ENCODE results near the gene BNC2. TPM values are rescaled to one million over a fixed set of nuclear protein-coding genes. Genes with fewer than 3 reads are reported as not detected.

BNC2 gene
- total RNA-seq, 2 experiments from 2014 or later = not detected

DNA sequence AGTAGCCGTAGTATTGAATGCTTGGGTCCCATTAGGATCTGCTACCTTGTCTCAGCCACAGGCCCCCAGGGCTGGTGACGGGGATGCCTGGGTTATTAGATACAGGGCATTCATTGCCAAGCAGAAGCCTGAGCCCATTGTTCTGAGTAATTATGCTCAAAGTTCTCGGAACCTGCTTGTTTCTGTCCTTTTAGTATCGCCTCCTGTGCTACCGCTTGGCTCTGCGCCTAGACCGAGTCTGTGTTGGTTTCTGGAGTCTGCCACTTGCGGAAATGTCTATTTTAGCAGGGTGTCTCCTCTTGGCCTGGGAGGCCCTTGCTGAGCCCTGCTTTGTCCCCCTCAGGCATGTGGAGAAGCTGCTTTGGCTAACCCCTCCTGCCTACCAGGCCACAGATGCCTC is 506.1 kb downstream of the BNC2 start:
- CTCF ChIA-PET = no interaction called here
- Mint-ChIP-seq H3K9me3 (peaks cover 2% of the 10 kb centered on the region), H3K4me3 (no peak overlapping the region), H3K36me3 (ENCODE audit: low read depth) (no peaks in the 10 kb centered on the region), H3K27ac (no peak overlapping the region), H3K4me1 (ENCODE audit: low read depth) (no peaks in the 10 kb centered on the region), H3K27me3 (ENCODE audit: low read depth) (no peaks in the 10 kb centered on the region)
- intact Hi-C loops (cut with micrococcal nuclease) = loop anchor here (10.0 kb wide), 1 partner anchor 60 kb away; no protein-coding TSS in a partner anchor
- no peak for DNase-seq

DNA sequence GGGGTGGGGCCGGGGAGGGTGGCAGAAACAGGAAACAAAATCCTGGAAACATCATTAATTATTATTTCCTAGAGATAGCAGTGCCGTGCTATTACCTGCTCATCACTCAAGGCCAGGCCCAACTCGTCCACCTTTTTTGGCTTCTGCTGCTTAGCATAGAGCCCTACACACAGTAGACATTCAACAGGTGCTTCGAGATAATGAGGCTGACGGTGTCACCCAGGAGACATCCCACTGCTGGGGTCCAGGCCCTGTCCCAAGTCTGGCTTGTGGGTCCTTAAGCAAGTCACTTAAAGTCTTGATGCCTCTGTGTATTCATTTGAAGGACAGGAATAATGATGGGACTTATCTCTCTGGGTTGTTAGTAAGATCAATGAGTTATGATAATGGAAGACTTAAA is 506.6 kb downstream of the BNC2 start:
- intact Hi-C loops (cut with micrococcal nuclease) = loop anchor here (10.0 kb wide), 1 partner anchor 61 kb away; no protein-coding TSS in a partner anchor
- H3K27ac Mint-ChIP-seq = no peak overlapping the region
- no peak for DNase-seq
- H3K27me3 Mint-ChIP-seq (ENCODE audit: low read depth) = no peaks in the 10 kb centered on the region
- H3K4me3 Mint-ChIP-seq = no peak overlapping the region
- CTCF ChIA-PET = no interaction called here
- H3K4me1 Mint-ChIP-seq (ENCODE audit: low read depth) = no peaks in the 10 kb centered on the region
- H3K9me3 Mint-ChIP-seq = peaks cover 3% of the 10 kb centered on the region
- no peaks in the 10 kb centered on the region for H3K36me3 Mint-ChIP-seq (ENCODE audit: low read depth)

DNA sequence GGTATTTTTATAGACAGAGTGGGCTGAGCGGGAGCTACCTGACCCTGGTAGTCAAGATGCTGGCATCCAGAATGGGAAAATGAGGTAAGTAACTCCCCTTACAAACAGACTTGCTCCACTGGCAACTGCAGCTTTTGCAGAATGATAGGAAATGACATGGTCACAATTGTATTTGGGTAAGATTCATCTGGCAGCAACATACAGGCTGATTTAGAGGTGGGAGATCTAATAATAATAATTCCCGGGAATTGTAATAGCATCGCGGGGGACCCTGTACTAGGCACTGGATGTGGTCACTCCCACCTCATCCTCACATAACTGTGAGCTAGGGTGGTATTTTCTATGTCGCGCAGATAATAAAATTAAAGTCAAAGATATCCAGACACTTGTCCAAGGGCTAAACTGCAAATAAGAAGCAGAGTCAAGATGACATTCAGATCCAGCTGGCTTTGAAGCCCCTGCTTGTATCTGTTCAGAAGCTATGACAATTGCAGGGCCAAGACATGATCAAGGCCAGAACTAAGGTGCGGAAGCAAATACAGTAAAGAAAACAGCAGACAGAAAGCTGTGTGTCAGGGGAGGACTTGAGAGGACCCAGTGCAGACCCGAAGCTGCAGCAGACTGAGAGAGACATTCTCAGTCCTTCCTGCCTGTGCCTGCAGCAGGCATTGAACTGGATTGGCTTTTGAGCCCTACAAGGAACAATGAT is 507.2 kb downstream of the BNC2 start:
- CTCF ChIA-PET = no interaction called here
- Mint-ChIP-seq H3K27me3 (ENCODE audit: low read depth) (no peaks in the 10 kb centered on the region), H3K4me1 (ENCODE audit: low read depth) (no peaks in the 10 kb centered on the region), H3K9me3 (peaks cover 3% of the 10 kb centered on the region), H3K27ac (no peak overlapping the region), H3K4me3 (no peak overlapping the region), H3K36me3 (ENCODE audit: low read depth) (no peaks in the 10 kb centered on the region)
- intact Hi-C loops (cut with micrococcal nuclease) = loop anchor here (10.0 kb wide), 1 partner anchor 62 kb away; no protein-coding TSS in a partner anchor
- DNase-seq = no peak

DNA sequence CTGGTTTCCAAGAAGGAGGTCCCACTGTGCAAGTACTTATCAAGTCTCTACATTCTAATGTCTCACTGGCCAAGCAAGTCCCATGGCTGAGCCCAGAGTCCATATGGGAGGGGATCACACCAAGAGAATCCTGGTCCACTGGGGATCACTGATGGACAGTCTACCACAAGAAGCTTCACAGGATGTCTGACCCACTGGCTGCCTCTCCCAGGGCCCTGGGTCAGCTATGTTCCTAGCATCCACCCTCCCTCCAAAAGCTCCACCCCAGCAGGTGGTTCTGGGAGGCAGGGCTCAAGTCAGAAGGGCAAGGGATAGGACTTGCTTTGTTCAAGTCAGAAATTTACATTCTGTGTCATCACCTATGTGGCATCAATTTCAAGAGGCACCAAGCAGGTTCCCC is 508.5 kb downstream of the BNC2 start:
- H3K36me3 Mint-ChIP-seq (ENCODE audit: low read depth) = no peaks in the 10 kb centered on the region
- no peak overlapping the region for H3K4me3 Mint-ChIP-seq
- no peak for DNase-seq
- peaks cover 3% of the 10 kb centered on the region for H3K9me3 Mint-ChIP-seq
- intact Hi-C loops (cut with micrococcal nuclease) = loop anchor here (10.0 kb wide), 1 partner anchor 63 kb away; no protein-coding TSS in a partner anchor
- CTCF ChIA-PET = no interaction called here
- no peaks in the 10 kb centered on the region for H3K27me3 Mint-ChIP-seq (ENCODE audit: low read depth)
- no peak overlapping the region for H3K27ac Mint-ChIP-seq
- no peaks in the 10 kb centered on the region for H3K4me1 Mint-ChIP-seq (ENCODE audit: low read depth)

DNA sequence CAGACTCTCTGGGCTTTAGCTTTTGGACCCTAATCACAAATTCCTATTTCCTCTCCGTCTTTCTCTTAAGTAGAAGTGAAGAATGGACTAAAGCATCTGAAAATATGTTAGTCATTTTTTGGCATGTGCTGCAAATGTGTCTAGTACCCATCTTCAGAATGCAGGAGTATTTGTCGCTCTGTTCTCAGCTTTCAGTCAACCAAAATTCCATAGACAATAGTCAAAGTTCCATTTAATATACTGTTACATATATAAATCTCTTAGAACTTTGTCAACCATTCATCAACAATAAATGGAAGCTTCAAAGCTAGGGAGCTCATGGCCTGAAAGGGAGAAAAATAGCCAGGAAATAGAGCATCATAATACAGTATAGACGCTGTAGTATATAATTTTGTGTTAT is 509.4 kb downstream of the BNC2 start:
- no peaks in the 10 kb centered on the region for H3K27me3 Mint-ChIP-seq (ENCODE audit: low read depth)
- CTCF ChIA-PET = no interaction called here
- no peak overlapping the region for H3K4me3 Mint-ChIP-seq
- no peak overlapping the region for H3K27ac Mint-ChIP-seq
- intact Hi-C loops (cut with micrococcal nuclease) = loop anchor here (10.0 kb wide), 1 partner anchor 64 kb away; no protein-coding TSS in a partner anchor
- no peaks in the 10 kb centered on the region for H3K36me3 Mint-ChIP-seq (ENCODE audit: low read depth)
- DNase-seq = no peak
- H3K9me3 Mint-ChIP-seq = peaks cover 3% of the 10 kb centered on the region
- no peaks in the 10 kb centered on the region for H3K4me1 Mint-ChIP-seq (ENCODE audit: low read depth)

DNA sequence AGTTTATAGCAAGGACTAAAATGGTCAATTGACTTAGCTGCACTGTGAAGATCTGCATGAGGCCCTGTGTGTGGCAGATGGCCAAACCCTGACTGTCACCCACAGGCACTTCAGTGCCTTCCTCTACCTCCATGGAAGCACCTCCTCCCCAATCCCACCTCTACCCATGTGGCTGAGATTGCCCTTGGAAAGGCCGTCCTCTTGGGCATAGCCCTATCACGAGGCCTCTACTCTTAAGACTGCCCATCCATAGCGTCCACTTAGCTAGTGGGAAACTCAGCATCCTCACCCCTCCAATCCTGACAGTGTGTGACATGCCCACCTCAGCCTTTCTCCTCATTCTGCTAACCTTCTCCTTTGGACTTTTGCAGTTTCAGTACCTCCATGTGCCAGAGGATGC is 510.2 kb downstream of the BNC2 start:
- no peaks in the 10 kb centered on the region for H3K4me1 Mint-ChIP-seq (ENCODE audit: low read depth)

More for the DNA sequence above, 510.2 kb downstream of the BNC2 start:
- CTCF ChIA-PET = no interaction called here
- H3K27ac Mint-ChIP-seq = no peak overlapping the region
- intact Hi-C loops (cut with micrococcal nuclease) = loop anchor here (10.0 kb wide), 1 partner anchor 65 kb away; no protein-coding TSS in a partner anchor
- peaks cover 3% of the 10 kb centered on the region for H3K9me3 Mint-ChIP-seq
- no peak overlapping the region for H3K4me3 Mint-ChIP-seq
- no peak for DNase-seq
- H3K27me3 Mint-ChIP-seq (ENCODE audit: low read depth) = no peaks in the 10 kb centered on the region
- no peaks in the 10 kb centered on the region for H3K36me3 Mint-ChIP-seq (ENCODE audit: low read depth)
